A673 (cell line): ENCODE measurements around the gene PMAIP1.

Experiments
- CTCF ChIP-seq: fragments of 300-800, 200-600 bp; sonication (generic); conservative IDR thresholded peaks from 2 replicates; pipeline ENCODE4 v1.5.1; 2017; ENCODE audit warnings: low read depth, mild to moderate bottlenecking, antibody characterized with exemption, low read length, moderate library complexity, mixed read lengths
- EZH2 ChIP-seq: fragments of 200-600 bp; sonication (generic); IDR thresholded peaks from 2 replicates; pipeline ENCODE4 v1.6.1; 2017; ENCODE audit warnings: borderline replicate concordance, low read depth, mild to moderate bottlenecking, mixed read lengths, antibody characterized with exemption, low read length; ENCODE audit not compliant: poor library complexity, severe bottlenecking

DNA sequence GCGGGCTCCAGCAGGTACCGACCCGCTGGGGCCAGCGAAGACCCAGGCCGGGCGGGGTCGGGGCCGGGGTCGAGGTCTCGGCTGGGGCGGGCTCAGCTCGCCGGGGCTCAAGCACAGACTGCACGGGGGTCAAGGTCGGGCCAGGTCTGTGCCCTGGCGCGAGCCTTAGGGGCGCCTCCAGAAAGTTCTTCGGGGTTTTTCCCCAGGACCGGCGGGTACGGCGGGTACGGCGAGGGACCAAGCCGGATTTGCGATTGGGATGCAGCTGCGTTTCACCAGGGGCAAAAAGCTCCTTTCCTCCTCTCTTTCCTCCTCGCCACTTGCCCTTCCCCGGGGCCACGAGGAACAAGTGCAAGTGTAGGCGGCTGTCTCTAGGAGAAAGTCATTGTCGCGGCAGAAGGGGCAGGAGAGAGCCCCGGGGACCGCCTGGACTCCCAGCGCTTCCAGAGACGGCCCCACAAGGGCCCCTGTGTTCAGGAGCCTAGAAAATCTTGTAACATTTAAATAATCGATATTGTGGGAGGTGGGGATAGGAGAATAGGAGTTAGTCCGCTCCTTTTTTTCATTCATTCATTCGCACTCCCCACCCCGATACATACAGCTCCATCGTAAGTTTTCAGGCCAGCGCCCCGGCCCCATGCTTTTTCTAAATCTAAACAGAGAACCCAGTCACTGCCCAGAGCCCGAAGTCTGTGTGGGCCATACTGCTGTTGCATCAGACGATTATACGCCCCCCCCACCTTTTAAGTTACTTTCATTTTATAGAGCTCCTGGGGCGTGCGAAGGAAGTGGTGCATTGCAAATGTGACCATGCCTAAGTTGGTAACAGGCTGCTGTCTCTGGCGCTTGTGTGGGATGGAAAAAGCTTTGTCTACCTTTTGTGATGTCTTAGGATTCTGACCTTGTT, 679 bp downstream of the PMAIP1 start:
- no peak for TF ChIP-seq CTCF
- TF ChIP-seq EZH2, result no peak
